ENCODE measurements around the gene RAD17. TPM values are rescaled to one million over a fixed set of nuclear protein-coding genes. Genes with fewer than 3 reads are reported as not detected.

Gene RAD17
- total and polyA plus RNA-seq, 2 experiments from 2014 or later, result 29.0 to 38.8 TPM

DNA sequence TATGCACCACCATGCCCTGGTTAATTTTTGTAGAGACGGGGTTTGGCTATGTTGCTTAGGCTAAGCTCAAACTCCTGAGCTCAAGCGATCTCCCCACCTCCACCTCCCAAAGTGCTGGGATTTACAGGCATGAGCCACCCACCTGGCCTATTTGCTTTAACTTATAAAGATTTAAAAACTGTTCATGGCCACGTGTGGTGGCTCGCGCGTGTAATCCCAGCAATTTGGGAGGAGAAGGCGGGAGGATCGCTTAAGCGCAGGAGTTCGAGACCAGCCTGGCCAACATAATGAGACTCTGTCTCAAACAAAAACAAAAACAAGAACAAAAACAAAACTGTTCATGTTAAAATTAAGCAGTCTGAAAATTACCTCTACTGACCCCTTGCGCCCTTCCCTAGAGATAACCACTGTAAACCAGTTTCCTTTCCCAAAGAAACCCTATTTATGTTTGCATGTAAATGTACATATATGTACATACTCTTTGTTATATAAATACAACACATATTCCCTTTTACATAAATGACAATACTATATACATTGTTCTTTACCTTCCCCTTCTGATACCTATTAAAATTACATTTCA is 1.8 kb upstream of the RAD17 start (continued):
- TF ChIP-seq, protein P1, sequence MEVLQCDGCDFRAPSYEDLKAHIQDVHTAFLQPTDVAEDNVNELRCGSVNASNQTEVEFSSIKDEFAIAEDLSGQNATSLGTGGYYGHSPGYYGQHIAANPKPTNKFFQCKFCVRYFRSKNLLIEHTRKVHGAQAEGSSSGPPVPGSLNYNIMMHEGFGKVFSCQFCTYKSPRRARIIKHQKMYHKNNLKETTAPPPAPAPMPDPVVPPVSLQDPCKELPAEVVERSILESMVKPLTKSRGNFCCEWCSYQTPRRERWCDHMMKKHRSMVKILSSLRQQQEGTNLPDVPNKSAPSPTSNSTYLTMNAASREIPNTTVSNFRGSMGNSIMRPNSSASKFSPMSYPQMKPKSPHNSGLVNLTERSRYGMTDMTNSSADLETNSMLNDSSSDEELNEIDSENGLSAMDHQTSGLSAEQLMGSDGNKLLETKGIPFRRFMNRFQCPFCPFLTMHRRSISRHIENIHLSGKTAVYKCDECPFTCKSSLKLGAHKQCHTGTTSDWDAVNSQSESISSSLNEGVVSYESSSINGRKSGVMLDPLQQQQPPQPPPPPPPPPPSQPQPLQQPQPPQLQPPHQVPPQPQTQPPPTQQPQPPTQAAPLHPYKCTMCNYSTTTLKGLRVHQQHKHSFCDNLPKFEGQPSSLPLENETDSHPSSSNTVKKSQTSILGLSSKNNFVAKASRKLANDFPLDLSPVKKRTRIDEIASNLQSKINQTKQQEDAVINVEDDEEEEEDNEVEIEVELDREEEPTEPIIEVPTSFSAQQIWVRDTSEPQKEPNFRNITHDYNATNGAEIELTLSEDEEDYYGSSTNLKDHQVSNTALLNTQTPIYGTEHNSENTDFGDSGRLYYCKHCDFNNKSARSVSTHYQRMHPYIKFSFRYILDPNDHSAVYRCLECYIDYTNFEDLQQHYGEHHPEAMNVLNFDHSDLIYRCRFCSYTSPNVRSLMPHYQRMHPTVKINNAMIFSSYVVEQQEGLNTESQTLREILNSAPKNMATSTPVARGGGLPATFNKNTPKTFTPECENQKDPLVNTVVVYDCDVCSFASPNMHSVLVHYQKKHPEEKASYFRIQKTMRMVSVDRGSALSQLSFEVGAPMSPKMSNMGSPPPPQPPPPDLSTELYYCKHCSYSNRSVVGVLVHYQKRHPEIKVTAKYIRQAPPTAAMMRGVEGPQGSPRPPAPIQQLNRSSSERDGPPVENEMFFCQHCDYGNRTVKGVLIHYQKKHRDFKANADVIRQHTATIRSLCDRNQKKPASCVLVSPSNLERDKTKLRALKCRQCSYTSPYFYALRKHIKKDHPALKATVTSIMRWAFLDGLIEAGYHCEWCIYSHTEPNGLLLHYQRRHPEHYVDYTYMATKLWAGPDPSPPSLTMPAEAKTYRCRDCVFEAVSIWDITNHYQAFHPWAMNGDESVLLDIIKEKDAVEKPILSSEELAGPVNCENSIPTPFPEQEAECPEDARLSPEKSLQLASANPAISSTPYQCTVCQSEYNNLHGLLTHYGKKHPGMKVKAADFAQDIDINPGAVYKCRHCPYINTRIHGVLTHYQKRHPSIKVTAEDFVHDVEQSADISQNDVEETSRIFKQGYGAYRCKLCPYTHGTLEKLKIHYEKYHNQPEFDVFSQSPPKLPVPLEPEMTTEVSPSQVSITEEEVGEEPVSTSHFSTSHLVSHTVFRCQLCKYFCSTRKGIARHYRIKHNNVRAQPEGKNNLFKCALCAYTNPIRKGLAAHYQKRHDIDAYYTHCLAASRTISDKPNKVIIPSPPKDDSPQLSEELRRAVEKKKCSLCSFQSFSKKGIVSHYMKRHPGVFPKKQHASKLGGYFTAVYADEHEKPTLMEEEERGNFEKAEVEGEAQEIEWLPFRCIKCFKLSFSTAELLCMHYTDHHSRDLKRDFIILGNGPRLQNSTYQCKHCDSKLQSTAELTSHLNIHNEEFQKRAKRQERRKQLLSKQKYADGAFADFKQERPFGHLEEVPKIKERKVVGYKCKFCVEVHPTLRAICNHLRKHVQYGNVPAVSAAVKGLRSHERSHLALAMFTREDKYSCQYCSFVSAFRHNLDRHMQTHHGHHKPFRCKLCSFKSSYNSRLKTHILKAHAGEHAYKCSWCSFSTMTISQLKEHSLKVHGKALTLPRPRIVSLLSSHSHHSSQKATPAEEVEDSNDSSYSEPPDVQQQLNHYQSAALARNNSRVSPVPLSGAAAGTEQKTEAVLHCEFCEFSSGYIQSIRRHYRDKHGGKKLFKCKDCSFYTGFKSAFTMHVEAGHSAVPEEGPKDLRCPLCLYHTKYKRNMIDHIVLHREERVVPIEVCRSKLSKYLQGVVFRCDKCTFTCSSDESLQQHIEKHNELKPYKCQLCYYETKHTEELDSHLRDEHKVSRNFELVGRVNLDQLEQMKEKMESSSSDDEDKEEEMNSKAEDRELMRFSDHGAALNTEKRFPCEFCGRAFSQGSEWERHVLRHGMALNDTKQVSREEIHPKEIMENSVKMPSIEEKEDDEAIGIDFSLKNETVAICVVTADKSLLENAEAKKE (CRISPR knock-in tag; IDR thresholded peaks at IDR 0.05), result no peak
- TF ChIP-seq EZH2 (IDR thresholded peaks at IDR 0.05; ENCODE audit: low read depth, unreplicated experiment) (no peak), EZH2phosphoT487 (IDR thresholded peaks at IDR 0.05; ENCODE audit: unreplicated experiment) (no peak), ZNF114 (CRISPR knock-in tag; IDR thresholded peaks at IDR 0.05) (no peak)
- TF ChIP-seq, protein P2, sequence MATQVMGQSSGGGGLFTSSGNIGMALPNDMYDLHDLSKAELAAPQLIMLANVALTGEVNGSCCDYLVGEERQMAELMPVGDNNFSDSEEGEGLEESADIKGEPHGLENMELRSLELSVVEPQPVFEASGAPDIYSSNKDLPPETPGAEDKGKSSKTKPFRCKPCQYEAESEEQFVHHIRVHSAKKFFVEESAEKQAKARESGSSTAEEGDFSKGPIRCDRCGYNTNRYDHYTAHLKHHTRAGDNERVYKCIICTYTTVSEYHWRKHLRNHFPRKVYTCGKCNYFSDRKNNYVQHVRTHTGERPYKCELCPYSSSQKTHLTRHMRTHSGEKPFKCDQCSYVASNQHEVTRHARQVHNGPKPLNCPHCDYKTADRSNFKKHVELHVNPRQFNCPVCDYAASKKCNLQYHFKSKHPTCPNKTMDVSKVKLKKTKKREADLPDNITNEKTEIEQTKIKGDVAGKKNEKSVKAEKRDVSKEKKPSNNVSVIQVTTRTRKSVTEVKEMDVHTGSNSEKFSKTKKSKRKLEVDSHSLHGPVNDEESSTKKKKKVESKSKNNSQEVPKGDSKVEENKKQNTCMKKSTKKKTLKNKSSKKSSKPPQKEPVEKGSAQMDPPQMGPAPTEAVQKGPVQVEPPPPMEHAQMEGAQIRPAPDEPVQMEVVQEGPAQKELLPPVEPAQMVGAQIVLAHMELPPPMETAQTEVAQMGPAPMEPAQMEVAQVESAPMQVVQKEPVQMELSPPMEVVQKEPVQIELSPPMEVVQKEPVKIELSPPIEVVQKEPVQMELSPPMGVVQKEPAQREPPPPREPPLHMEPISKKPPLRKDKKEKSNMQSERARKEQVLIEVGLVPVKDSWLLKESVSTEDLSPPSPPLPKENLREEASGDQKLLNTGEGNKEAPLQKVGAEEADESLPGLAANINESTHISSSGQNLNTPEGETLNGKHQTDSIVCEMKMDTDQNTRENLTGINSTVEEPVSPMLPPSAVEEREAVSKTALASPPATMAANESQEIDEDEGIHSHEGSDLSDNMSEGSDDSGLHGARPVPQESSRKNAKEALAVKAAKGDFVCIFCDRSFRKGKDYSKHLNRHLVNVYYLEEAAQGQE (IDR thresholded peaks at IDR 0.05; ENCODE audit: unreplicated experiment), result no peak
- TF ChIP-seq, protein P3, sequence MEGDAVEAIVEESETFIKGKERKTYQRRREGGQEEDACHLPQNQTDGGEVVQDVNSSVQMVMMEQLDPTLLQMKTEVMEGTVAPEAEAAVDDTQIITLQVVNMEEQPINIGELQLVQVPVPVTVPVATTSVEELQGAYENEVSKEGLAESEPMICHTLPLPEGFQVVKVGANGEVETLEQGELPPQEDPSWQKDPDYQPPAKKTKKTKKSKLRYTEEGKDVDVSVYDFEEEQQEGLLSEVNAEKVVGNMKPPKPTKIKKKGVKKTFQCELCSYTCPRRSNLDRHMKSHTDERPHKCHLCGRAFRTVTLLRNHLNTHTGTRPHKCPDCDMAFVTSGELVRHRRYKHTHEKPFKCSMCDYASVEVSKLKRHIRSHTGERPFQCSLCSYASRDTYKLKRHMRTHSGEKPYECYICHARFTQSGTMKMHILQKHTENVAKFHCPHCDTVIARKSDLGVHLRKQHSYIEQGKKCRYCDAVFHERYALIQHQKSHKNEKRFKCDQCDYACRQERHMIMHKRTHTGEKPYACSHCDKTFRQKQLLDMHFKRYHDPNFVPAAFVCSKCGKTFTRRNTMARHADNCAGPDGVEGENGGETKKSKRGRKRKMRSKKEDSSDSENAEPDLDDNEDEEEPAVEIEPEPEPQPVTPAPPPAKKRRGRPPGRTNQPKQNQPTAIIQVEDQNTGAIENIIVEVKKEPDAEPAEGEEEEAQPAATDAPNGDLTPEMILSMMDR (conservative IDR thresholded peaks at IDR 0.05; ENCODE audit: low read depth in 2 of 2), result no peak; a peak in 1 of 4 replicates
